GM23248 (cell line): ENCODE results near the gene MARS2. TPM values are rescaled to one million over a fixed set of nuclear protein-coding genes. Genes with fewer than 3 reads are reported as not detected.

Experiments
- DNase-seq: peaks from one replicate; pipeline ENCODE4 v3.0.0-alpha.2; 2015
- H2AFZ ChIP-seq: fragments of 200-600 bp; sonication (generic); 2 replicates; pipeline ENCODE4 v1.6.1; 2016; ENCODE audit warnings: antibody characterized with exemption
- H3F3A ChIP-seq: fragments of 200-600 bp; sonication (generic); 2 replicates; pipeline ENCODE4 v1.6.1; 2016; ENCODE audit warnings: mild to moderate bottlenecking, antibody characterized with exemption, mixed run types; ENCODE audit not compliant: insufficient read depth
- H3K27ac ChIP-seq: fragments of 200-600 bp; sonication (generic); 2 replicates; pipeline ENCODE4 v1.5.1; 2016; ENCODE audit warnings: mild to moderate bottlenecking
- H3K27me3 ChIP-seq: fragments of 200-600 bp; sonication (generic); replicated peaks from 2 replicates; pipeline ENCODE4 v1.6.1; 2016; ENCODE audit warnings: mild to moderate bottlenecking; ENCODE audit not compliant: insufficient read depth
- H3K36me3 ChIP-seq: fragments of 200-600 bp; sonication (generic); 2 replicates; pipeline ENCODE4 v1.6.1; 2016; ENCODE audit warnings: low read depth, mild to moderate bottlenecking
- H3K4me1 ChIP-seq: fragments of 200-600 bp; sonication (generic); 2 replicates; pipeline ENCODE4 v1.6.1; 2016; ENCODE audit warnings: mild to moderate bottlenecking; ENCODE audit not compliant: insufficient read depth
- H3K4me2 ChIP-seq: fragments of 200-600 bp; sonication (generic); one replicate; pipeline ENCODE4 v1.6.1; 2016; ENCODE audit warnings: mild to moderate bottlenecking; ENCODE audit not compliant: unreplicated experiment
- H3K4me3 ChIP-seq: fragments of 200-600 bp; sonication (generic); 2 replicates; pipeline ENCODE4 v1.5.1; 2016; ENCODE audit warnings: mild to moderate bottlenecking
- H3K79me2 ChIP-seq: fragments of 200-600 bp; sonication (generic); 2 replicates; pipeline ENCODE4 v1.6.1; 2016; ENCODE audit warnings: mild to moderate bottlenecking; ENCODE audit not compliant: insufficient read depth
- H3K9ac ChIP-seq: fragments of 200-600 bp; sonication (generic); 2 replicates; pipeline ENCODE4 v1.6.1; 2016; ENCODE audit warnings: mild to moderate bottlenecking
- H3K9me2 ChIP-seq: fragments of 200-600 bp; sonication (generic); 2 replicates; pipeline ENCODE4 v1.6.1; 2016; ENCODE audit warnings: mixed run types, mild to moderate bottlenecking, moderate library complexity; ENCODE audit not compliant: insufficient read depth
- H3K9me3 ChIP-seq: fragments of 200-600 bp; sonication (generic); one replicate; pipeline ENCODE4 v1.6.1; 2017; ENCODE audit warnings: low read depth
- H4K20me1 ChIP-seq: fragments of 200-600 bp; sonication (generic); 2 replicates; pipeline ENCODE4 v1.6.0; 2016; ENCODE audit not compliant: insufficient read depth
- EZH2 ChIP-seq: fragments of 200-600 bp; sonication (generic); IDR thresholded peaks from 2 replicates; pipeline ENCODE4 v1.6.1; 2018; ENCODE audit warnings: antibody characterized with exemption, mild to moderate bottlenecking; ENCODE audit not compliant: insufficient read depth, poor library complexity, severe bottlenecking
- EZH2phosphoT487 ChIP-seq: fragments of 200-600 bp; sonication (generic); IDR thresholded peaks from 2 replicates; pipeline ENCODE4 v1.6.1; 2018; ENCODE audit warnings: antibody characterized with exemption, moderate library complexity, mild to moderate bottlenecking, low read depth; ENCODE audit not compliant: insufficient read depth
- WGBS, 2 experiments: methylation state at CpG; one replicate each; pipeline ENCODE4 v1.1.6; 2015 to 2017; ENCODE audit warnings: low lambda C conversion rate in 2 of 2, low coverage in 1 of 2; ENCODE audit errors: missing lambda C conversion rate in 2 of 2; 5-methylcytosine and 5-hydroxymethylcytosine counted together
- in situ Hi-C: fragments of 300-500 bp; cut with MboI; formaldehyde crosslinking; loops from 2 replicates; pipeline ENCODE4 v1.15.0; 2020
- polyA plus RNA-seq: library from polyadenylated mRNA; unstranded; fragments of >200 nt; fragmentation: Nextera tagmentation; extraction: Ambion mirVana; gene quantifications from 2 replicates; pipeline ENCODE4 v1.2.1, GENCODE V29; 2016
- total RNA-seq: library from RNA; depleted of rRNA; stranded (reverse); fragments of >200 nt; shearing (Covaris generic); gene quantifications from 2 replicates; pipeline ENCODE4 v1.2.3, GENCODE V29; 2014

Gene MARS2
- total and polyA plus RNA-seq, 2 experiments from 2014 or later = 3.3 to 4.0 TPM

DNA sequence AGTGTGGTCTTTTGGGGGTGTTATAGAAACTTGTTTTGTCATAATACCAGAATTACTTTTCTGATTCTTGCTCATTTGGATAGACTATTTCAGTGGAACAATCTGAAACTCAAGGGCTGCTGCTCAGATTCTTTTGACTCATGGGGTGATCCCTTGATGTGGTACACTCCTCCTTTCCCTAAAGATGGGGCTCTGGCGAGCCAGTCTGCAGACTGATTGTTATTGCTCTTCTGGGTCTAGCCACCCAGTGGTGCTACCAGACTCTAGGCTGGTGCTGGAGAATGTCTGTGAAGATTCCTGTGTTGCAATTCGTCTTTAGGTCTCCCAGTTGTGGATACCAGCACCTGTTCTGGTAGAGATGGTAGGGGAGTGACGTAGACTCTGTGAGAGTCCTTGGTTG, 4.2 kb upstream of the MARS2 start:
- in situ Hi-C loops = no loop called here

DNA sequence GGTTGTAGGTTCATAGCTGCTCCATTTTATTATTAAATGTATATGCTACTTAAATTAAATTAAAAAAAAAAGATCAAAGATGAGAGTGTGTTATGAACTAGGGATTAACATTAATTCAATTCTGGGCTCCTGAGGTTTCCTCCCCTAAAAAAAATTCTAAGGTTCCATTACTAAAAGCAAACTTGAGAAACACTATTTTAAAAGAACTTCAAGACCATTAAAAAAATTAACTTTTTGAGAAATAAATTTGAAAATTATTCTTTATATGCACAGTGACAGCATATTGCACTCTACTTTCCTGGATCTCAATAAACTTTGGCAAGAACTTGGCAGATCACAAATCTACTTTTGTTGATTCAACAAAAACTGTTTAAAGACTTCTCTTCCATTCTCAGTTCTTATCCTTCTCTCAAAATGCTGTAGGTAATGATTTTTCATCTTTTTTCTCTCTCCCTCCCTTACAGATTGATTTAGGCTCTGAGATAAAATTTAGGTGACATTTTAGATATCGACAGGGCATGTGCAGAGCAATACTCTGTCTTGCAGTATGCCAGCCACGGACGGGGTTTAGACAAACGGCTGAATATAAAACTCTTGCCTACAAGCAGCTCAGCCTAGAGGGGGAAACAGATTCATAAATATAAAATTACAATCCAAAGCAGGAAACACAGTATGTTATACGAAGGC, 592 bp upstream of the MARS2 start:
- Histone ChIP-seq H3K9me3 (no peaks in the 10 kb centered on the region), H4K20me1 (no peaks in the 10 kb centered on the region; the same call in 1 of the 2 replicates), H3K36me3 (no peaks in the 10 kb centered on the region), H3K27me3 (no peaks in the 10 kb centered on the region), H3K9ac (peak overlapping the region; percentile 74), H3K79me2 (peaks cover 37% of the 10 kb centered on the region), H3K4me1 (peaks cover 25% of the 10 kb centered on the region), H3K4me3 (peak overlapping the region; percentile 96), H3F3A (peaks cover 18% of the 10 kb centered on the region), H2AFZ (peak overlapping the region; percentile 97), H3K27ac (peak overlapping the region; percentile 59), H3K4me2 (peak overlapping the region; percentile 86), H3K9me2 (no peaks in the 10 kb centered on the region)
- TF ChIP-seq EZH2phosphoT487 (no peak), EZH2 (no peak)
- no peak for DNase-seq
- 1 to 2% methylated on average over 5 of the region's 5 CpGs for WGBS, 2 experiments
- in situ Hi-C loops = no loop called here

More for the DNA sequence above, 4.2 kb upstream of the MARS2 start:
- H3K27ac ChIP-seq = no peak overlapping the region
- peaks cover 4% of the 10 kb centered on the region; the same call in 1 of the 2 replicates for H3K4me1 ChIP-seq
- peaks cover 6% of the 10 kb centered on the region for H3K79me2 ChIP-seq
- H2AFZ ChIP-seq = no peak overlapping the region
- H3K4me2 ChIP-seq = no peak overlapping the region
- no peaks in the 10 kb centered on the region for H3K9me3 ChIP-seq
- H3K4me3 ChIP-seq = no peak overlapping the region
- H3K9me2 ChIP-seq = no peaks in the 10 kb centered on the region
- H3F3A ChIP-seq = 0 out of 2 replicates have a peak, but pooled peaks cover 4% of the 10 kb centered on the region
- 82 to 86% methylated on average over 3 of the region's 3 CpGs for WGBS, 2 experiments
- TF ChIP-seq EZH2 (no peak), EZH2phosphoT487 (no peak)
- H4K20me1 ChIP-seq = no peaks in the 10 kb centered on the region
- H3K27me3 ChIP-seq = no peaks in the 10 kb centered on the region
- no peaks in the 10 kb centered on the region for H3K36me3 ChIP-seq
- no peak overlapping the region for H3K9ac ChIP-seq
- no peak for DNase-seq

DNA sequence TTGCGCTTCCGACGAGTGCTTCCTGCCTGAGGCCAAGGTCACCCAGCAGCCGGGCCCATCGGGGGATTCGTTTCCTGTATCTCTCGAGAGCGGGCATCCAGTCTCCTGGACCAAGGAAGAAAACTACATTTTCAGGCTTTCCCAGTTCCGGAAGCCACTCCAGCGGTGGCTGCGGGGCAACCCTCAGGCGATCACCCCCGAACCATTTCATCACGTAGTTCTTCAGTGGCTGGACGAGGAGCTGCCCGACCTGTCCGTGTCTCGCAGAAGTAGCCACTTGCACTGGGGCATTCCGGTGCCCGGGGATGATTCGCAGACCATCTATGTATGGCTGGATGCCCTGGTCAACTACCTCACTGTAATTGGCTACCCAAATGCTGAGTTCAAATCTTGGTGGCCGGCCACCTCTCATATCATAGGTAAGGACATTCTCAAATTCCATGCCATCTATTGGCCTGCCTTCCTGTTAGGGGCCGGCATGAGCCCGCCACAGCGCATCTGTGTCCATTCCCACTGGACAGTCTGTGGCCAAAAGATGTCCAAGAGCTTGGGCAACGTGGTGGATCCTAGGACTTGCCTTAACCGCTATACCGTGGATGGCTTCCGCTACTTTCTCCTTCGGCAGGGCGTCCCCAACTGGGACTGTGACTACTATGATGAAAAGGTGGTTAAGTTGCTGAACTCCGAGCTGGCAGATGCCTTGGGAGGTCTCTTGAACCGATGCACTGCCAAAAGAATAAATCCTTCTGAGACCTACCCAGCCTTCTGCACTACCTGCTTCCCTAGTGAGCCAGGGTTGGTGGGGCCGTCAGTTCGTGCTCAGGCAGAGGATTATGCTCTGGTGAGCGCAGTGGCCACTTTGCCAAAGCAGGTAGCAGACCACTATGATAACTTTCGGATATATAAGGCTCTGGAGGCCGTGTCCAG, 1.0 kb downstream of the MARS2 start:
- in situ Hi-C loops = no loop called here
- H3K9ac ChIP-seq = peak overlapping the region; percentile 73
- peak overlapping the region; percentile 96 for H3K4me3 ChIP-seq
- H3K36me3 ChIP-seq = no peaks in the 10 kb centered on the region
- peak overlapping the region; percentile 50; the same call in 1 of the 2 replicates for H3K27ac ChIP-seq
- H2AFZ ChIP-seq = peak overlapping the region; percentile 96
- TF ChIP-seq EZH2 = no peak
- peak; percentile 59 for DNase-seq
- H3K79me2 ChIP-seq = peaks cover 51% of the 10 kb centered on the region
- peak overlapping the region; percentile 98 for H3K4me2 ChIP-seq
- H3K9me2 ChIP-seq = no peaks in the 10 kb centered on the region
- no peaks in the 10 kb centered on the region for H3K27me3 ChIP-seq
- 14% methylated on average over 36 to 38 of the region's 38 CpGs for WGBS, 2 experiments
- peaks cover 25% of the 10 kb centered on the region for H3K4me1 ChIP-seq
- H3F3A ChIP-seq = peaks cover 22% of the 10 kb centered on the region
- no peaks in the 10 kb centered on the region for H3K9me3 ChIP-seq
- no peaks in the 10 kb centered on the region; the same call in 1 of the 2 replicates for H4K20me1 ChIP-seq

- Histone ChIP-seq H4K20me1 (no peaks in the 10 kb centered on the region; the same call in 1 of the 2 replicates), H3K27ac (no peak overlapping the region), H3K4me2 (peak overlapping the region; percentile 98), H3K9me2 (no peaks in the 10 kb centered on the region), H3K9me3 (no peaks in the 10 kb centered on the region), H3K4me3 (peak overlapping the region; percentile 96), H3K79me2 (peaks cover 53% of the 10 kb centered on the region), H3K4me1 (peaks cover 27% of the 10 kb centered on the region), H3K9ac (peak overlapping the region; percentile 73), H3K27me3 (no peaks in the 10 kb centered on the region), H3K36me3 (no peaks in the 10 kb centered on the region), H3F3A (peaks cover 27% of the 10 kb centered on the region), H2AFZ (no peak overlapping the region)
- no peak for DNase-seq
- in situ Hi-C loops = no loop called here
- WGBS, 2 experiments = 42 to 46% methylated on average over 5 of the region's 5 CpGs
- TF ChIP-seq EZH2phosphoT487 = no peak
- TF ChIP-seq EZH2 = no peak
Measured at GRCh38 chr2:197706839-197707207, 1.7 kb downstream of the MARS2 start.
